ENCODE results near the gene ST6GALNAC4. TPM values are rescaled to one million over a fixed set of nuclear protein-coding genes. Genes with fewer than 3 reads are reported as not detected.

The ST6GALNAC4 gene
- total RNA-seq, 1 experiment from 2014 or later, result 25.7 TPM

- TF ChIP-seq SMAD3 (CRISPR knock-in tag; IDR thresholded peaks at IDR 0.05; ENCODE audit: borderline replicate concordance), result no peak
- TF ChIP-seq CREB1 (CRISPR knock-in tag; IDR thresholded peaks at IDR 0.05), result no peak
- TF ChIP-seq KAT7 (CRISPR knock-in tag; IDR thresholded peaks at IDR 0.05; ENCODE audit: borderline replicate concordance), result no peak
- TF ChIP-seq, protein P1, sequence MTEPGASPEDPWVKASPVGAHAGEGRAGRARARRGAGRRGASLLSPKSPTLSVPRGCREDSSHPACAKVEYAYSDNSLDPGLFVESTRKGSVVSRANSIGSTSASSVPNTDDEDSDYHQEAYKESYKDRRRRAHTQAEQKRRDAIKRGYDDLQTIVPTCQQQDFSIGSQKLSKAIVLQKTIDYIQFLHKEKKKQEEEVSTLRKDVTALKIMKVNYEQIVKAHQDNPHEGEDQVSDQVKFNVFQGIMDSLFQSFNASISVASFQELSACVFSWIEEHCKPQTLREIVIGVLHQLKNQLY (CRISPR knock-in tag; IDR thresholded peaks at IDR 0.05), result no peak
- TF ChIP-seq ZNF317 (CRISPR knock-in tag; IDR thresholded peaks at IDR 0.05; ENCODE audit: borderline replicate concordance, low read depth), result no peak
- TF ChIP-seq CREM (CRISPR knock-in tag; IDR thresholded peaks at IDR 0.05), result no peak
- no peak for TF ChIP-seq RORB (CRISPR knock-in tag; IDR thresholded peaks at IDR 0.05)
These were observed 1.5 kb downstream of the ST6GALNAC4 start (continued) for GRCh38 chr9:127915325-127915752.

GRCh38 chr9:127913682-127914081 is 3.2 kb downstream of the ST6GALNAC4 start:
- TF ChIP-seq ZNF219 (CRISPR knock-in tag; IDR thresholded peaks at IDR 0.05; ENCODE audit: borderline replicate concordance) (no peak), GABPB1 (CRISPR knock-in tag; IDR thresholded peaks at IDR 0.05) (no peak), FOXJ3 (CRISPR knock-in tag; IDR thresholded peaks at IDR 0.05; ENCODE audit: borderline replicate concordance) (no peak)
- Mint-ChIP-seq H3K27ac (no peak overlapping the region), H3K4me1 (peaks cover 19% of the 10 kb centered on the region), H3K36me3 (peaks cover 6% of the 10 kb centered on the region; the same call in 1 of the 2 replicates), H3K27me3 (ENCODE audit: low read depth) (no peaks in the 10 kb centered on the region; the same call in 1 of the 2 replicates), H3K4me3 (no peak overlapping the region), H3K9me3 (no peaks in the 10 kb centered on the region)
- CTCF ChIA-PET, result no interaction called here
- POLR2A ChIA-PET, result no interaction called here
- no peak for ATAC-seq
- DNase-seq (ENCODE audit: low spot score), result no peak

DNA sequence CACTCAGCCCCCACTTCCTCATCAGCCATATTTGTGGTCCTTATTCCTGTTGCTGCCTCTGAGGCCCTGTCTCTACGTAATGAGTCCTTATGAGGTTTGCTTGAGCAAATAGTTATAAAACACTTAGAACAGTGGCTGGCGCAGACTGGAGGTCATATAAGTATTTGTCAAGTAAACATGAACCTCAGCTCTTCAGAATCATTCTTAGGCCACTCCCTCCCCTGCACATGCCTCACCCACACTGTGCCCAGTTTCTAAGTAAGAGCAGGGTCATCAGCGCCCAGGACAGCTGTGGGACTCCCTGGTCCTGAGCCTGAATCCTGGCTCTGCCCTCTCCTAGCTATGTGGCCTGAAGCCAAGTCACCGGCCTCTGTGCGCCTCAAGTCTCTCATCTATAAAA is 4.0 kb downstream of the ST6GALNAC4 start:
- H3K36me3 Mint-ChIP-seq, result peaks cover 6% of the 10 kb centered on the region; the same call in 1 of the 2 replicates
- H3K9me3 Mint-ChIP-seq, result no peaks in the 10 kb centered on the region
- no peak for TF ChIP-seq ZNF138 (CRISPR knock-in tag; conservative IDR thresholded peaks at IDR 0.05)
- TF ChIP-seq TEAD4 (CRISPR knock-in tag; IDR thresholded peaks at IDR 0.05), result no peak
- no peak for TF ChIP-seq ZNF219 (CRISPR knock-in tag; IDR thresholded peaks at IDR 0.05; ENCODE audit: borderline replicate concordance)
- TF ChIP-seq ZNF396 (CRISPR knock-in tag; IDR thresholded peaks at IDR 0.05; ENCODE audit: borderline replicate concordance), result no peak
- DNase-seq (ENCODE audit: low spot score), result no peak
- no peak overlapping the region for H3K27ac Mint-ChIP-seq
- no peak overlapping the region for H3K4me3 Mint-ChIP-seq
- ChIA-PET POLR2A (no interaction called here), CTCF (no interaction called here)
- ATAC-seq, result no peak
- no peaks in the 10 kb centered on the region; the same call in 1 of the 2 replicates for H3K27me3 Mint-ChIP-seq (ENCODE audit: low read depth)
- H3K4me1 Mint-ChIP-seq, result peaks cover 11% of the 10 kb centered on the region

DNA sequence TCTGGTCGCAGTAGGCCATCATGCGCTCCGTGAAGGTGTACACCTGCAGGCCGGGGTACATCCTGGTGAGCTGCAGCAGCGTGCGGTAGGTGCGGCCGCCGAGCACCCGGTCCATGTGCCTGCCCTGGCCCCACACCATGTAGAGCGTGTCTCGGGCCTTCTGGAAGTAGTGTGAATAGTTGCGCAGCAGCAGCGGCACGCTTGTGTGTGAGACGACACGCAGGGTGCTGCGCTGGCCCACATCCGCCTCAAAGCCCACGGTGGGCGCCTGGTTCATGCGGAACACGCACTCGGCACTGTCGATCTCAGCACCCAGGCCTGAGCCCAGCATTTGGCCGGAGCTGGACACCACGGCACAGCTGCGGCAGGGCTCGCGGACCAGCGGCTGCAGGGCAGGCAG is 4.5 kb downstream of the ST6GALNAC4 start:
- Mint-ChIP-seq H3K4me3 (no peak overlapping the region), H3K27me3 (ENCODE audit: low read depth) (no peaks in the 10 kb centered on the region; the same call in 1 of the 2 replicates), H3K36me3 (peaks cover 6% of the 10 kb centered on the region; the same call in 1 of the 2 replicates), H3K4me1 (peaks cover 7% of the 10 kb centered on the region), H3K9me3 (no peaks in the 10 kb centered on the region), H3K27ac (no peak overlapping the region)
- ATAC-seq (no peak), DNase-seq (ENCODE audit: low spot score) (no peak)
- POLR2A ChIA-PET, result no interaction called here
- TF ChIP-seq FOXJ3 (CRISPR knock-in tag; IDR thresholded peaks at IDR 0.05; ENCODE audit: borderline replicate concordance), result no peak
- no peak for TF ChIP-seq JAZF1 (CRISPR knock-in tag; IDR thresholded peaks at IDR 0.05)
- TF ChIP-seq NR2C2 (CRISPR knock-in tag; IDR thresholded peaks at IDR 0.05), result no peak
- TF ChIP-seq USF1 (CRISPR knock-in tag; IDR thresholded peaks at IDR 0.05), result no peak
- no peak for TF ChIP-seq ATF1 (CRISPR knock-in tag; IDR thresholded peaks at IDR 0.05)
- TF ChIP-seq, protein P2, sequence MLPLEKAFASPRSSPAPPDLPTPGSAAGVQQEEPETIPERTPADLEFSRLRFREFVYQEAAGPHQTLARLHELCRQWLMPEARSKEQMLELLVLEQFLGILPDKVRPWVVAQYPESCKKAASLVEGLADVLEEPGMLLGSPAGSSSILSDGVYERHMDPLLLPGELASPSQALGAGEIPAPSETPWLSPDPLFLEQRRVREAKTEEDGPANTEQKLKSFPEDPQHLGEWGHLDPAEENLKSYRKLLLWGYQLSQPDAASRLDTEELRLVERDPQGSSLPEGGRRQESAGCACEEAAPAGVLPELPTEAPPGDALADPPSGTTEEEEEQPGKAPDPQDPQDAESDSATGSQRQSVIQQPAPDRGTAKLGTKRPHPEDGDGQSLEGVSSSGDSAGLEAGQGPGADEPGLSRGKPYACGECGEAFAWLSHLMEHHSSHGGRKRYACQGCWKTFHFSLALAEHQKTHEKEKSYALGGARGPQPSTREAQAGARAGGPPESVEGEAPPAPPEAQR (CRISPR knock-in tag; IDR thresholded peaks at IDR 0.05), result no peak
- TF ChIP-seq NFATC4 (CRISPR knock-in tag; IDR thresholded peaks at IDR 0.05), result no peak
- no peak for TF ChIP-seq SP1 (CRISPR knock-in tag; conservative IDR thresholded peaks at IDR 0.05)
- TF ChIP-seq HMGA2 (CRISPR knock-in tag; IDR thresholded peaks at IDR 0.05), result no peak
- TF ChIP-seq TEAD1 (CRISPR knock-in tag; IDR thresholded peaks at IDR 0.05), result no peak
- no peak for TF ChIP-seq JUN (CRISPR knock-in tag; IDR thresholded peaks at IDR 0.05)
- no peak for TF ChIP-seq NR1H2 (CRISPR knock-in tag; IDR thresholded peaks at IDR 0.05)
- TF ChIP-seq ZNF396 (CRISPR knock-in tag; IDR thresholded peaks at IDR 0.05; ENCODE audit: borderline replicate concordance), result no peak
- TF ChIP-seq CREM (CRISPR knock-in tag; IDR thresholded peaks at IDR 0.05), result no peak
- no peak for TF ChIP-seq RELA (CRISPR knock-in tag; IDR thresholded peaks at IDR 0.05; ENCODE audit: borderline replicate concordance)
- TF ChIP-seq ZNF416 (CRISPR knock-in tag; IDR thresholded peaks at IDR 0.05), result no peak
- no peak for TF ChIP-seq TP53 (CRISPR knock-in tag; IDR thresholded peaks at IDR 0.05)
- TF ChIP-seq KAT7 (CRISPR knock-in tag; IDR thresholded peaks at IDR 0.05; ENCODE audit: borderline replicate concordance), result no peak
- CTCF ChIA-PET, result no interaction called here

All from WTC11 (cell line).